Esophagus mucosa (tissue), 1 donor: ENCODE data around the gene LFNG. TPM values are rescaled to one million over a fixed set of nuclear protein-coding genes. Genes with fewer than 3 reads are reported as not detected.
"Not testable (repeated sequence)": the region's sequence is repeated elsewhere in the genome, so short reads cannot be mapped to it uniquely, and the experiment has no call there.

Experiments used
- ATAC-seq: fragments of 200-7000 bp; cut with Tn5 transposase; one replicate; pipeline ENCODE4 v1.9.1; 2020
- total RNA-seq: library from RNA; stranded (reverse); gene quantifications from one replicate; pipeline ENCODE4 v1.2.4, GENCODE V29; 2023
- donor health status: DM: yes; HTN: yes; CAD: no.

The LFNG gene
- total RNA-seq, 1 donor from 2014 or later: 5.7 TPM

DNA sequence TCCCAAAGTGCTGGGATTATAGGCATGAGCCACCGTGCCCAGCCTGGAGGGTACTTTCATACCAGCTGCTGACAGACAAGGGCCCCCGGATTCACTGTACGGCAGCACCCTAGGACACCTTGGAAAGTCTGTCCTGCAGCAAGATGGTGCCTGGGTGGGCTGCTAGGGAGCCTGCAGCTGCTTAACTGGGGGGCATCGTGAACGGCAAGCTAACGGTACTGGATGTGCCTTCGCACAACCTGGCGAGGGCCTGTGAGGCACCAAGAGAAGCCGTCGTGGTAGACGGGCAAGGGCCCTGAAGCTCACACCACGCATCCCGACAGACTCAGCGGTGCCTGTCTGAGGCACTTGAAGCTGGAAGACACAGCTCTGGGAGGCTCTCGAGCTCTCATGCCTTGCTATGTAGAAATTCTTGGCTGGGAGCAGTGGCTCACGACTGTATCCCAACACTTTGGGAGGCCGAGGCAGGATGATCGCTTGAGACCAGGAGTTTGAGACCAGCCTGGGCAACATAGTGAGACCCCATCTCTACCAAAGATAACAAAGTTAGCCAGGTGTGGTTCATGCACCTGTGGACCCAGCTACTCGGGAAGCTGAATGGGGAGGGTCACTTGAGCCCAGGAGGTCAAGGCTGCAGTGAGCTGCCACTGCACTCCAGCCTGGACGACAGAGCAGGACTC is 26.3 kb downstream of the LFNG start:
- ATAC-seq: no peak

DNA sequence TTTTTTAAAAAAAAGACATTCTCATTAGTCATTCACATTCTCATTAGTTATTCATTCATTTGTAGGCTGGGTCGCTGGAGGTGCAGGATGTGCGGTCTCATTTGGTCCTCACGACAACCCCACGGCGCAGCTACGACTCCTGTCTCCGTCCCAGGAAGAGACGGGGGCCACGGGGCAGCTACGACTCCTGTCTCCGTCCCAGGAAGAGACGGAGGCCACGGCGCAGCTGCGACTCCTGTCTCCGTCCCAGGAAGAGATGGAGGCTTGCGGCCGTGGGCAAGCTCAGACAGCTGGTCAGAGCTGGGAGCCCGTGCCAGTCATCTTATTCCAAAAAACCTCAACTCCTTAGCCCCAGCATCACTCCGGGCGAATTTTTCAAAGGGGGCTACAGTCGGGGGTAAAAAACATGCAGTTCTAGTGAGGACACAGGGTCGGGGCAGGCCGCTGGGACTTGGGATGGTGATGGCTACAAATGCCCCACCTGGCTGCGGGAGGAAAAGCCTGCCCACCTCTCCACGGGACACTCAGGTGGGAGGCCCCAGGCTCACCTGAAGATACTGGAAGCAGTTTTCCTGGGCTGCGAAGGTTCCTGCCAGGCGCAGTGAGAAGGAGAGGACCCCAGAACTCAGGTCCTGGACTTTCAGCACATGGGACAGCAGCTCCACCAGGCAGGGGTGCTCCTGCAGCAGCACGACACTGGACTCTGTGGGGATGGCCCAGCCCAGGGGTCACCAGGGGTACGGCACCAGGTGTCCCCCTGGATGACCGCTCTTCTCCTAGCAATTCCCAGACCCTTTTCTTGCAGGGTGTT is 27.4 kb downstream of the LFNG start:
- ATAC-seq: no peak

DNA sequence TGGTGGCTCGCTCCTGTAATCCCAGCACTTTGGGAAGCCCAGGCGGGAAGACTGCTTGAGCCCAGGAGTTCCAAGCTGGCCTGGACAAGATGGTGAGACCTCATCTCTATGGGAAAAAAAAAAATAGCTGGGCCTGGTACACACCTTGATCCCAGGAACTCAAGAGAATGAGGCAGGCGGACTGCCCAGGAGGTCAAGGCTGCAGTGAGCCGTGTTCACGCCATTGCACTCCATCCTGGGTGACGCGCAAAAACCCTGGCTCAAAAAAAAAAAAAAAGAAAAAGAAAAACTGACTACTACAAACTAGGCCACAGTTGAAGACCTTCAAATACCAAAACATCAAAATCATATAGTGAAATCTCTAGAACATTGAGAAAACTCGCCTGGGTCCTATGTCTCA is 31.8 kb downstream of the LFNG start:
- no peak for ATAC-seq

DNA sequence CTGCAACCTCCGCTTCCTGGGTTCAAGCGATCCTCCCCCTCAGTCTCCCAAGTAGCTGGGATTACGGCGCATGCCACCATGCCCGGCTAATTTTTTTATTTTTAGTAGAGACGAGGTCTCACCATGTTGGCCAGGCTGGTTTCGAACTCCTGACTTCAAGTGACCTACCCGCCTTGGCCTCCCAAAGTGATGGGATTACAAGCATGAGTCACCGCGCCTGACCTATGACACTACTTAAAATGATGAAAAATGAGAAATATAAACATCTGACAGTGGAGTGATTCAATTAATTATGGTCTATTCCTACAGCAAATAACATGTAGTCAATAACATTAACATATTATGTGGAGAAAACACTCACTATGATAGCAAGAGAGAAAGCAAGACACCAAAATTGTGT is 33.5 kb downstream of the LFNG start:
- no peak for ATAC-seq

DNA sequence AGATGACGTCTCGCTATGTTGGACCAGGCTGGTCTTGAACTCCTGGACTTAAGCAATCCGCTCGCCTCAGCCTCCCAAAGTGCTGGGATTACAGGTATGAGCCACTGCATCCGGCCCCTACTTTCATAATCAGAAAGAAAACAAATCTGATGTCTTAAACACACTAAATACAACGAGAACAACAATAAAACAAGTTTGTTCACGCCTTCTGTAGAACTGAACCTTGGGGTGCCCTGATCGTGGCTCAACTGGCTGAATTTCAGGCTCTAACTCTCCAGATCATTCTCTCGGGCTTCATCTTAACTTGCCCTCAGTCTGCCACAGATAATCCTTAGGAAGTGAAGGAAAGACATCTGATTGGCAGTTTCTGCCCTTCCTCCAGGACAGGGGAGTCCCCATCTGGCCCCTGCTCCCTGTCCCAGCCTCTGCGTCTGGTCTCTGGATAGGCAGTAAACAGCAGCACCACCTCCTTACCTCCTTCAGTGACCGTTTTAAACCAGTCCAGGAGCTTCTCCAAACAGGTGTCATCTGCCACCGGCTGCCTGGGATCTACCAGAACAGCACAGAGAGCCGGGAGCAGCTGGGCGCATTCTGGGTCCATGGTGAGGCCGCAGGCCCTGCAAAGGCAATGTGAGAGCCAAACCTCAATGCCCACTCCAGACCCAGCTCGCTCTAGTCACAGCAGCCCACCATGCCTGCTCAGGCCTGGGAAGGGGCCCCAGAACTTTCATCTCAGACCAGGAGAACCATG is 34.4 kb downstream of the LFNG start:
- ATAC-seq: peak; percentile 3

DNA sequence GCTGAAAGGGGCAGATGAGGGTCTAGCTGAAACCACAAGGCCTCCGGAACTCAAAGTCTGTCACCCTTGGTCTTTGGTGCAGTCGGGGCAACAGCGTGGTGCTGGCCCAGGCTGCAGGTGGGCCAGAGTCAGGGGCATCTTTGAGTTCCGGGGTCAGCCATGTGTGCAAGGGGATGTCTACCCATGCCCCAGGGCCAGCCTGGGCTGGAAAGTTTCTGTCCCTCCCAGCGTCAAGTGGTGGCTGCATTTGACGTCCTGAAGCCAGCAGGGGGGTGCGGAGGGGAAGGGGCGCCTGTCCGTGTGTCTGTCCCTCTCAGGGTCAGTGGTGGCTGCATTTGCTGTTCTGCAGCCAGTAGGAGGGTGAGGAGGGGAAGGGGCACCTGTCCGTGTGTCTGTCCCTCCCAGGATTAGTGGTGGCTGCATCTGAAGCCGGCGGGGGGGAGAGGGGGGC is 35.1 kb downstream of the LFNG start:
- no peak for ATAC-seq

DNA sequence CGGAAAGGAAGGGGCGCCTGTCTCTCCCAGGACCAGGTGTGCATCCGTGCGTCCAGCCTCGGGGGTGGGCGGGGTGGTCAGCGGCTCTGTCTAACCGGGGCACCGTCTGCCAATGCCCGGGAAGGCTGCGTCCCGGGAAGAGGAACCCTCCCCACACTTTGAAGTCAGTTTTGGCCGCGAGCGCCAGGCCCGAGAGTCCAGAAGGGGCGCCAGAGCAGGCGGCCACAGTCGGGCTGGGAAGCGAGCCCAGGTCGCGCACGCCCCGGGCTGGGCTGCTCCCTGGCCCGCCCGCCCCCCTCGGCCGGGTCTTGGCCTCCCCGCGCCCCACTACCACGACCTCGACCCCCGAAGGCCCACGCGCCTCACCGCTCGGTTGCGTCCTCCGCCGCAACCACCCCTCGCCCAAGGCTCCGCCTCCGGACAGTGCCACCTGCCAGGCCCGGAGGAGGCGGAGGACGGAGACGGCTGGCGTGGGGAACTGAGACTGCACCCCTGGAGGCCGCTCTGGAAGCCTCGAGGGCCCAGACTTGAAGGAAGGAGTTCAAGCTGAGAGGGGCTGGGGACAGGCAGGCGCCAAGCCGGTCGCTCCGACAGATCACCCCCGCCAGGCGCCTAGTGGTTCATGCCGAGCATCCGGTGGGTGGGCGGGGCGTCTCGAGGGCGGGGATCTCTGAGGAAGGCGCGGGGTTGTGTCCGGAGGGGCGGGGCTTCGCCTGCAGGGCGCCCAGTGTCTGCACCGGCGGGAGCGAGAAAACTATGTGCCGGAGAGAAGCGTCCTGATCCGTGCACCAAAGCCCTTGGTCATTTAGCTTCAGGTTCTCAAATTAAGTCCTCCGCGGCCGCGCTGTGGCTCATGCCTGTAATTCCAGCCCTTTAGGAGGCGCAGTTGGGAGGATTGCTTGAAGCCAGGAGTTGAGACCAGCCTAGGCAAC is 35.8 kb downstream of the LFNG start, which contains the start of gene BRAT1:
TSS of gene BRAT1 (minus strand) at position 404 of the 932 bp plus-strand sequence. CDS start 1,093 bp downstream, outside the sequence.
- peak; percentile 91 for ATAC-seq

DNA sequence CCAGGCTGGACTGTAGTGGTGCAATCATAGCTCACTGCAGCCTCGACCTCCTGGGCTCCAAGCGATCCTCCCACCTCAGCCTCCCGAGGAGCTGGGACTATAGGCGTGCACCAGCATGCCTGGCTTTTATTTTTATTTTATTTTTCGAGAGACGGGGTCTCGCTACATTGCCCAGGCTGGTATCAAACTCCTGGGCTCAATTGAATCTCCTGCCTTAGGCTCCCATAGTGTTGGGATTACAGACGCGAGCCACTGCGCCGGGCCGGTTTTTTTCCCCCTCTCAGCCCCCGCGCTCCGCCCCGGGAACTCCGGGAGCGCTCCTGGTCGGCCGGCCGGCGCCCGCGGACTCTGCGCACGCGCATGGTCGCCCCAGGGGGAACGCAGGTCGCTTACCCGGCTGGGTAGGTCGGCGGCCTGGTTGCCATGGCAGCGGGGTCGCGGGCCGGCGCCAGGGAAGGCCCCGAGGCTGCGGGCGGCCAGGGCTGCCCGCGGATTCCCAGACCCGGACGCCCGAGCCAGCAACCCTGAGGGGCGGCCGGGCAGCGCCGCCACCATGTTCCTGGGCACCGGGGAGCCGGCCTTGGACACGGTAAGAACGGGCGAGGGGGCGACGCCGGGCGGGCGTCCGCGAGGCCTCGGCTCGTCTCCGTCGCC is 39.2 kb downstream of the LFNG start, which contains the start of gene IQCE:
TSS of gene IQCE (plus strand) at position 351 of the 654 bp plus-strand sequence. CDS start at position 554, 203 bp downstream.
- ATAC-seq: peak; percentile 73

DNA sequence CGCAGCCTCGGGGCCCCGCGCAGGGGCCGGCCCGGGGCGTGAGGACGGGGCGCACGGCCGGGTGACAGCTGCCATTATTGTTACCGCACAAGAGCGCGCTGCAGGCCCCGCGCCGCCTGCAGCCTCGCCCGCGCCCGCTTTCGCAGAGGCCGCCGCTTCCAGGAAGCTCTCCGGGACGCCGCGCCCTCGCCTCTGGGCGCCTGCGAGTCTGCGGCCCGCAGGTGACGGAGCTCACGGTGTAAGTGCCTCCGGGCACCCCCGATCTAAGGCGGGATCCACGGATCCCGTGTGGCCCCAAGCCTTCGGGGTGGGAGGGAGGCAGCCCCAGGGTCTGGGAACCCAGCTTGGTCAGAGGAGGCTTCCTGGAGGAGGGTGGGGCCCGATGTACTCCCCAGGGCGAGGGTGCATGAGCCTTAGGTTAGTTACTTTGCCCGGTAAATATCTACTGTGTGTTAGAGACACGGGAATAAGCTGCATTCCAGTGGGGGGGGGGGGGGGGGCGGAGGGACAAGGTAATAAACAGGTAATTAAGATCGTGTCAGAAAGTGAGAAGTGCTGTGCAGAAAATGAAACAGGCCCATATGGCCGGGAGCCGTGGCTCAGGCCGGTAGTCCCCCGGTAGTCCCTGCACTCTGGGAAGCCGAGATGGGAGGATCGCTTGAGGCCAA is 39.8 kb downstream of the LFNG start:
- peak; percentile 7 for ATAC-seq

DNA sequence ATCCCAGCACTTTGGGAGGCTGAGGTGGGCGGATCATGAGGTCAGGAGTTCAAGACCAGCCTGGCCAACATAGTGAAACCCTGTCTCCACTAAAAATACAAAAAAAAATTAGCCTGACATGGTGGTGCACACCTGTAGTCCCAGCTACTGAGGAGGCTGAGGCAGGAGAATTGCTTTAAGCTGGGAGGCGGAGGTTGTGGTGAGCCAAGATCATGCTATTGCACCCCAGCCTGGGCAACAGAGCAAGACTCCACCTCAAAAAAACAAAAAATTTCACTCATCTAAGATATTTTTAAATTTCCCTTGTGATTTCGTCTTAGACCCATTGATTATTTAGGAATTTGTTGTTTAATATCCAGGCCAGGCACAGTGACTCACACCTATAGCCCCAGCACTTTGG is 44.4 kb downstream of the LFNG start:
- ATAC-seq: not testable (repeated sequence)

DNA sequence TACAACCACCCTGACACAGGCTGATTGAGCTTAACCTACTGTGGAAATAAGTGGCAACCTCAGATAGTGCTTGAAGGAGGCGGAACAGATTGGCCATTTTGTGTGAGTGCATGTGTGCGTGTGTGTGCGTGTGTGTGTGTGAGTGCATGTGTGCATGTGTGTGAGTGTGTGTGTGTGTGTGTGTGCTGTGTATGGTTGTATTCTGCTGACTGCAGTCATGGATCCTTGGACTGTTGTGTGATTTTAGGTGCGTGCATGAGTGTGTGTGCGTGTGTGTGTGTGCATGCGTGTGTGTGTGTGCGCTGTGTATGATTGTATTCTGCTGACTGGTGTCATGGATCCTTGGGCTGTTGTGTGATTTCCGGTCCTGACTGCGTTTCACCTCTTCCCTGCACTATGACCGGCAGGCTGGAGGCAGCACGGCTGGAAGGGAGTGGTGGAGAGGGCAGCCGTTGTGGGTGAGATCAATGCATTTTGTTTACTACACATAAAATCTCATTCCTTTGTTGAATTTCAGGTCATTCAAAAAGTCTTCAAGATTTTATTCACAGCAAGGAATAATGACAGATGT is 45.5 kb downstream of the LFNG start:
- ATAC-seq: peak; percentile 34

DNA sequence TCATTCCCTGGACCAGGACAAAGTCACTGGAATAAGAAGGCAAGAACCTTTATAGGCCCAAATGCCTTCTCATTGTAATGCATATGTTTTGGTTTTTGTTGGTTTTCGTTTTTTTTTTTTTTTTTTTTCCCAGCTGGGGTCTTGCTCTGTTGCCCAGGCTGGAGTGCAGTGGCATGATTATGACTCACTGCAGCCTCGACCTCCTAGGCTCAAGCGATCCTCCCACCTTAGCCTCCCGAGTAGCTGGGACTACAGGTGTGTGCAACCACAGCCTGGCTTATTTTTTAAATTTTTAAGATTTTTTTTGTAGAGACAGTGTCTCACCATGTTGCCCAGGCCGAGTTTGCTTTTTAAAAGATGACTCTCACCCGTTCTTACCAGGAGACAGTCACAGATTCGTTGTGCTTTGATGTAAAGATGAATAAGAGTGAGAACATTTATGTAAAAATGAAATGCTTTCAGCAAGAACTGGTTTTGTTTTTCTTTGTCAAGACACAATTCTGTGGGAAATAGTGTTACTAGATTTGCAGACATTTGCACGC is 46.8 kb downstream of the LFNG start:
- ATAC-seq: no peak

DNA sequence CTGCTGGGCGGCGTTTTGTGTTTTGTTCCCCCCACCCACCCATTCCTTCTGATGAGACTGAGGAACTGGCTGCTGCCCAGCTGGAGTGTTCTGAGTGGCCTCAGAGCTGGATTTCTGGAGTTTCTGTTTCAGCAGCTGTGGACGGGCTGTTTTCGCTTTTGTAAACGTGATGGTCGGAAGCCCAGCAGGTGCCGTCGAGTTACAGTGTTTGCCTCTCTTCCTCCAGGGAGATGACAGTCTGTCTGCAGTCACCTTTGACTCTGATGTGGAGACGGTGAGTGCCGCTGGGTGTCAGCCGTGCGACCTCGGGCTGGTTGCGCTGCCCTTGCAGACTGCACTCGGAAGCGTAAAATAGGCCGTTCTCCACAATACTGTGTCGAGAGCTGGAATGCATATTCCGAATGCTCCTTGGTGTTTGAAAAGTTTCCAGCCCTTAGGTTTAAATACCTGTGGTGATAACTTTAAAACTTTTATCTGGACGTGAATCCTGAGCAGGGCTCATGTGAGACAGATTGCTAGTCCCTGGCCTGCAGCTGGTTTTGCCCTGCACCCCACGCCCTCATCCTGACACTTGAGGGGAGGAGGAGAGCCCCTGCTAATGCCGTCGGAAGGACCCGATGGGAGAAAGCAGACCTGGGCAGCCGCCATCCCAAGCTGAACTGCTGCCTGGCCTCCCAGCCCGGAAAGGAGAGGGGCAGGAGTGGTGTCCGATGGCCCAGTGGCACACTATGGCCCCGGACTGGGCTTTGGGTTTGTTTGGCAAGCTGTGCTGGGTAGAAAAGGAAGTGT is 47.5 kb downstream of the LFNG start:
- no peak for ATAC-seq

DNA sequence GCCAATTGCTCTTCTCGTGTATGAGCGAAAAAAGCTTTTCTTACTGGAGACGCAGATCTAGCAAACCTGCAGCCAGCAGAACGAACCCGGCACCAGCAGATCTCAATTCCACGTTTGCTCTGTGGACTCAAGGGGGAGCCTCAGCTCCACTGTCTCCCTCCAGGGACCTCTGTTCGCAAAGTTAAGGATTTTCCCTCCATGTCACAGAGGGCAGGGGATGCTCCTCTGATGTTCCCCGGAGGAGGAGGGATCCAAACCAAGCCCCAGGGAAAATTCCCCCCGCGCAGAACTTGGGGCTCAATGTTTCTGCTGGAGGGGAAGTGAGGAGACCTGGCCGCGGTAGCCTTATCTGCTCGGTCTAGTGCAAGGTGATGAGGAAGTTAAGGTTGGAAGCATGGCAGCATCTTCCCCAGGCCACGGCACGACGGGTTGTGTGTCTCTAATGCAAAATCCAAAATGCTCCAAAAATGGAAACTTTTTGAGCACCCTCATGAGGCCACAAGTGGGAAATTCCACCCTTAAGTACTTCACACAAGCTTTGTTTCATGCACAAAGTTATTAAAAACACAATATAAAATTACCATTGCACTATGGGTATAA is 48.2 kb downstream of the LFNG start:
- ATAC-seq: peak; percentile 6

DNA sequence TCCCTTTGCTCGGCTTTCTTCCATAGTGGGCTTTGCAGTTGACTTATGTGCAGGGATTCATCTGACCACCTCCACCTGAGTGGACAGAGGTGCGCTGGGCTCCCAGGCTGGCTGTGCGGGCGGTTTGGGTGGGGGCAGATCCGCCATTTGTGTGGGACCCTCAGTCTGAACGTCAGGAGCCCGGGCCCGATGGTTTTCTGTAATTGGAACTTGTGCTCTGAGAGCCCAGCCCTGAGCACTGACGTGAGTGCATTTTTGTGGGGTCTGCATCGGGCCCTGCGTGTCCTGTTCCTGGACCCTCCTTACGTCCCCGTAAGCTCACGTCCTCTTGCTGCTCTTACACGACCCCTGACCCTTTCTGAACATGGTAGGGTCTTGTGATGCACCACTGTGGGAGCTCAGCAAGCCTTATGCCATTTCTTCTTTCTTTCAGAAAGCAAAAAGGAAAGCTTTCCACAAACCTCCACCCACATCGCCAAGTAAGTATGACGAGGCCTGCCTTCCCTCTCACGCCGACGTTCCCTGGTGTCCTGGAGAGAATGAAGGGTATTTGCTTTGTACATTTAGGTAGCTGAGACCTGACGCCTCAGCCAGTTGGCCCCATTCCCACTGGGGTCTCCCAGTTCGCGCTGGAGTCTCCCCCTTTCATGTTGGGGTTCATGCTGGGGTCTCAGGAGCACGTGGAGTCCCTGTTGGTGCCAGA is 49.1 kb downstream of the LFNG start:
- no peak for ATAC-seq

DNA sequence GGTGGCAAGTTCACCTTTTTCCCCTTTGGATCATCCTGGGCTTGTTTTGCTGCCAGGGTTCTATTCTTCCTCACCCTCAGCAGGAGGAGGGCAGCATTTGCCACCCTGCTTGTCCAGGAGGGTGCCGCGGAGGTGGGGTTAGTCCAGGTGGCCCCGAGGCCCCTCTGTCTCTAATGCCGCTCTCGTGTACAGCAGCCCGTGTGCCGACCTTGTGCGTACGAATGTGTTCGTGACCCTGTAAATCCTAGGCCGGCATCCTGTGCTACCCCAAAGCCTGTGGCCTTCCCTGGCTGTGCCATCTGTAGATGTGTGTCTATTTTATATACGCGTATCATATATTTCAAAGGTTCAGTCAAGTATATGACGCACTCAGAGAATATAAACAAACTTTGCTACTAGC is 49.8 kb downstream of the LFNG start:
- ATAC-seq: no peak

DNA sequence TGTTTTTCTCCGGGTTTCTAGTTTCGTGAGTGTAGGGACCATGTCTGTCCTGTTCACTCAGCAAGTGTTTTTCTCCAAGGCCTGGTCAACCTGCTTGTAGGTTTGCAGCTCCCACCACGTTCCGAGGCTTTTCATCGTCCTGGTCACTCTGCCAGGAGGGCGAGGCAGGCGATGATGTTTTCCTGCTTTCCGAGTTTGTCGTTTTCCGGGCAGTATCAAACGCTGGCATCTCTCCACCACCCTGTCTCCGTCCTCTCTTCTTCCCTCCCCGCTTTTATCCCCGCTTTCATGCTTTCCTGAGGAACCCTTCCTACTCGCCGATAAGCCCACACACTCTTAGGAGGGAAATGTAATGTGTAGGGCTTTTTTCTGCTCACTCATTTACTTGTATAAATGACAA is 50.4 kb downstream of the LFNG start:
- no peak for ATAC-seq

DNA sequence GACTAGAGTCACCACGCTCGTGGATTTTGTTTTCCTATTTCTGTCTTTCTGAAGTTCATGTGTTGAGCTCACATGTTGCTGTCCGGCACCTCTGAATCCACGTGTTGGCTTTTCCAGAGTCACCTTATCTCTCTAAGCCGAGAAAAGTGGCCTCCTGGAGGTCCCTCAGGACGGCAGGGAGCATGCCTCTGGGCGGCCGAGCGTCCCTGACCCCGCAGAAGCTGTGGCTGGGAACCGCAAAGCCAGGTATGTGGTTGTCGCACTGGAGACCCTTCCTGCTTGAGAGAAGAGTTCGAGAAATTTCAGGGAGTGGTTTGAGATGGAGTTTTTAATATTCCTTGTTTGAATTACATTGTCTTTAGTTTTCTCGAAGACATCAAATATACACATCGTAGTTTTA is 51.8 kb downstream of the LFNG start:
- ATAC-seq: no peak
